GM18909 (cell line): ENCODE data around the gene BRCA1.
A peak's percentile ranks its signal among the peaks of the same experiment; 100 is the strongest.
"Not testable (repeated sequence)": the region's sequence is repeated elsewhere in the genome, so short reads cannot be mapped to it uniquely, and the experiment has no call there.

ENCODE experiments used
- ATAC-seq: cut with Tn5 transposase; IDR thresholded peaks from one replicate; pipeline ENCODE4 v1.9.1; 2021; ENCODE audit warnings: mild to moderate bottlenecking; ENCODE audit not compliant: unreplicated experiment, poor library complexity

The BRCA1 gene

DNA sequence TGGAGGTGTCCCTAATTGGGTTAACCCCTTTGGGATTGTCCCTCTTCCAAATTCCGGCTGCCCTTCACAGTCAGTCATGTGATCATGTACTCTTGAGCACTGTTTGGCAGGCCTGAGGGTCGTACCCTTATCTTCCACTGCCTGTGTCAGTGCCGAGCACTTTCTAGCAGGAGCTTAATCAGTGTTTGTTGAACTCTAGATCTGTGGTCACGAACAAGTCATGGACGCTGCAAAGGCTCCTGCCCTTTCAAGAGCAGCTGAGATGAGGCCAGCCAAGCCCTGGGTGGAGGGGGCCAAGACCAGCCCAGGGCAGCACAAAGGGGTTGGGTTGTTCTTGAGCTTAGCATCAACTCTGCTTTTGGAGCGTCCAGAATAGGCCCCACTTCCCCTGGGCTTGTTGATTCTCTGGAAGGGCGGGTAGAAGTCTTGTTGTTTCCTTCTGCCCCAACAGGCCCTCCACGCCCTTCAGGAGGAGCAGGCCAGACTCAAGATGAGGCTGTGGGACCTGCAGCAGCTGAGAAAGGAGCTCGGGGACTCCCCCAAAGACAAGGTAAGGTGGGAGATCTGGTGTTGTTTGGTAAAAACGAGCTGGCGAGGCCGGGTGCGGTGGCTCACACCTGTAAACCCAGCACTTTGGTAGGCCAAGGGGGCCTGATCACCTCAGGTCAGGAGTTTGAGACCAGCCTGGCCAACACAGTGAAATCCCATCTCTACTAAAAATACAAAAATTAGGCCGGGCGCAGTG is 113.3 kb downstream of the BRCA1 start:
- ATAC-seq = no peak

DNA sequence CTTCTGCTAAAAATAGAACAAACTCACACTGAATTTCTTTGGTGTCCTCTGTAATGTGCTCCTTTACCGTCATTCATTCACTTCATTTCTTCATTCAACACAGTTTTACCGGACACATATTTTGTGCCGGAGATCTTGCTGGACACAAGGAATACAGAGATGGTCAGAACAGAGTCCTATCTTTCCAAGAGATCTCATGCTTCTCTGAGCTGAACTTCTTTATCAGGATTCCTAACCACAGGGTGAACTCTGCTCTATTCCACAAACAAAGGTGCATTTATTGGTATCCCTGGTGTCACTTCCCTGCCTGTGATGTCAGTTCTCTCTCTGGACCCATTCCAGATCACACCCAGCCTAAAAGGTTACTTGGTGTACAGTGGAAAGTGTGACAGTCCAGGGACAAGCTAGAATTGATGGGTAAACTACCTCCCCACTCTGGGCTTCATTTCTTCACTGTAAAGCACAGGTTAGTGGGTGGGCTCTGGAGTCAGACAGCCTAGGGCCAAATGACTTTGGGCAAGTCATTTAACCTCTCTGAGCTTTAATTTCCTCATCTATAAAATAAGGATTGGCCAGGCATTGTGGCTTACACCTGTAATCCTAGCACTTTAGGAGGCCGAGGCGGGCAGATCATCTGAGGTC is 114.4 kb downstream of the BRCA1 start:
- ATAC-seq = no peak

DNA sequence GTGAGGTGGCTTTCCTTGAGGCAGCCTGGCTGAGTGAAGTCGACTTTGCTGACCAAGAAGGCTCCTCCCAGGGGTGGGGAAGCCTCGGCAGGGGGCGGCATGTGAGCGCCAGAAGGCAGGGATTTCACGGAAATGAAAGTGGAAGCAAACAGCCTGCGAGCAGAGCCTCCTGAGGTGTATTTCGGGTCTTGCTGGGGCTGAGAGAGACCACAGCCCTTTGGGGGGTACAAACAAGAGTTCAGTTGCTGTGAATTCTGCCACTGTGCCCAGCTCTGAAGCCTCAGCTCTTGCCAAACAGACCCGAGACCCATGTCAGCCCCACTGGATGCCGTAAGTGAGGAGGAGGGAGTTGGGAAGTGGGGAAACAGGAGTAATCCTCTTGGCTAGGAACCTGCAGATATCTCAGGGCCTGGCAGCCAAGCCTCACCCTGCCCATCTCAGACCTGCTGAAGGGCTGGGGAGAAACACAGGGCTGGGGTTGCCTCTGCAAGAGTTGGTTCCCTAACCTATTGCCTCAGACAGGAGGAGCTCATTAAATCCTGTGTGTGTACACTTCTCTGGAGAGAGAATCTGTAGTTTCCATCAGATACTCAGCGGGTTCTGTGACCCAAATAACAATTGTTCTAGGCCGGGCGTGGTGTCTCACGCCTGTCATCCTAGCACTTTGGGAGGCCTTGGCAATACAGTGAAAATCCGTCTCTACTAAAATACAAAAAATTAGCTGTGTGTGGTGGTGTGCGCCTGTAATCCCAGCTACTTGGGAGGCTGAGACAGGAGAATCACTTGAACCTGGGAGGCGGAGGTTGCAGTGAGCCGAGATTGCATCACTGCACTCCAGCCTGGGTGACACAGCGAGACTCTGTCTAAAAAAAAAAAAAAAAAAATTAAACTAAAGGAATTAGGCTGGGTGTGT is 118.3 kb downstream of the BRCA1 start, which contains the start of gene IFI35:
IFI35 (plus strand) TSS at position 146 of the 913 bp plus-strand sequence; CDS start at position 310, 164 bp downstream.
- peak; percentile 81 for ATAC-seq

DNA sequence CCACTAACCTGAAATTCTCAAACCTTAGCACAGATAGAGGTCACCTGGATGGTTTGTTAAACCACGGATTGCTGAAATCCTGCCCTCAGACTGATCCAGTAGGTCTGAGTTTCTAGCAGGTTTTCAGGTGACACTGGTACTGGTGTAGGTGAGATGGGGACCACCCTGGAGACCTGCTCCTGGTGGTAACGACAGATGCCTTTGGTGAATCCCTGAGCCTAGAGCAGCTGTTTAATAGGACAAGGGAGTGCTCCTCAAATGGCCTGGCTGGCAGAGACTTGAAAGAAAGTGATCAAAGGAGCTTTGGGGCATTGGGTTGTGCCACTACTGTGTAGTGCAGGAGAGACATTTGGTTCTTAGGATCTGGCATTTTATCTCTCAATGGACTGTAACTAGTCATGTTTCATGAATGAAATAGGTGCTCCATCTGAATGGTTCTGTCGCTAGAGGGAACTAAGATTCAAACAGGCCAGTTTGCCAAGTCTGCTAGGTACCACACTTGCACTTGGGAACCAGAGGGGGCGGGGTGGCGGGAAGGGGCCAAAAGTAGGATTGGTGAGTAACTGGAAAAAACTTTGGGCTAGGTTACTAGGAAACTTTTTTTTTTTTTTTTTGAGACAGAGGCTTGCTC is 121.5 kb downstream of the BRCA1 start:
- ATAC-seq = no peak

DNA sequence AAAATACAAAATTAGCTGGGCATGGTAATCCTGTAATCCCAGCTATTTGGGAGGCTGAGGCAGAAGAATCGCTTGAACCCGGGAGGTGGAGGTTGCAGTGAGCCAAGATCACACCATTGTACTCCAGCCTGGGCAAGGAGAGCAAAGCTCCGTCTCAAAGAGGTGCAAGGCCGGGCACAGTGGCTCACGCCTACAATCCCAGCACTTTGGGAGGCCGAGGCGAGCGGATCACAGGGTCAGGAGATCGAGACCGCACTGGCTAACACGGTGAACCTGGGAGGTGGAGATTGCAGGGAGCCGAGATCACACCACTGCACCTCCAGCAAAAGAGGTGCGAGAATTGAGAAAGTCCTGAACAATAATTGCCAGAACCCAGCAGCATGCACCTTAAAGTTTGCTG is 124.3 kb downstream of the BRCA1 start:
- ATAC-seq = not testable (repeated sequence)

DNA sequence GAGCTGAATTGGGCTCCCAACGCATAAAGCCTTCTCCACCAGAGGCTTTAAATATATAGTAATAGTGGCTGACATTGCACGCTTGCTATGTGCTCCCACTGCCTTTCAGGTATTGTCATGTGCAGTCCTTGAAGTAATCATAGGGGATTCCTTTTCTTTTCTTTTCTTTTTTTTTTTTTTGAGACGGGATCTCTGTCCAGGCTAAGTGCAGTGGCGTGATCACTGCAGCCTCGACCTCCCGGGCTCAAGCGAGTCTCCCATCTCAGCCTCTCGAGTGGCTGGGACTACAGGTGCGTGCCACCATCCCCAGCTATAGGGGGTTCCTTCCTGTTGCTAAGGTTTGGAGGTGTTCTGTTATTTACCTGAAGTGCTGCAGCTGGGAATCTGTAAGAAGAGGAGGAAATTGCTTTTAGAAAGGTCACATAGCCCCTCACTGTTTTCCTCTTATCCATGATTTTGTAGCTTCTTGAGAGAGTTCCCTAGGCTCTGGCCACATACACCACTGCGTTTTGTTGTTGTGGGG is 126.1 kb downstream of the BRCA1 start:
- ATAC-seq = no peak

DNA sequence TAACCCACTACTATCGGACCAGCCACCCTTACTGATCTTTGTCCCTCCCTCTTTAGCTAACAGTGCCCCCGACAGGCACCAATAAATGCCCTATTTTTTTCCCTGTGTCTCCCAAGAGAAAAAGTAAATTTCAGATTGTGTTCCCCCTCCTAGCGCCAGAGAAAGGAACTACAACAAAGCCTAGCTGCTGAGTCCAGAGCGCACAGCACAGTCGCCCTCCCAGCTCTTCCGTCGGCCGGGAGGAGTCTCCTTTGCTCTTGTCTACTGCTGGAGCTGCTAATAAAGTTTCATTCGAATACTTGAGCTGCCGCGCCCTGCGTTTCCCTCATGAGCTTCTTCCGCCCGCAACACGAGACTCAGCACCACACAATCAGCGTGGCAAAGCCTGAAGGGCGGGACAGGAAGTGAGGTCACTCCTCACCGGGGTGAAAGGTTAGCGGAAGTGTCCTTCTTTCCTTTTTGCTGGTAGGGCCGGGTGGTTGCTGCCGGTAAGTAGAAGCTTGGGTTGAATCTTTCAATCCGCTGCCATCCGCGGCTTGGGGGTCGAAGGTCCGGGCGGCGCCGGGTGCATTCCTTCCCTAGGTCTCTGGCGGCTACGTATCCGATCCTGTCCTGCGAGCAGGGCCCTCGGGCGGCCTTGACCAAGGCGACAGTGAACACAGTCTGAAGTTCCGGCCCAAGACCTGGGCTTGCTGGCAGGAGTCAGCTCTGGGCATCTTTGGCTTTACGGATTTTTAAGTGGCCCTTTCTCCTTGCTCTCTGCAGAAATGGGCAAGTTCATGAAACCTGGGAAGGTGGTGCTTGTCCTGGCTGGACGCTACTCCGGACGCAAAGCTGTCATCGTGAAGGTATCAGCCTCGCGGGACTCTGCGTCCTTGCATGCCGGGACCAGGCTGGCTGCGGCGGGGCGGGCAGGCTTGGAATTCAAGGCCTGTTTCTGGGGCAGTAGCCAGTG is 126.9 kb downstream of the BRCA1 start, which contains the start of gene RPL27:
RPL27 (plus strand) TSS at position 436 of the 955 bp plus-strand sequence; CDS start at position 768, 332 bp downstream.
- ATAC-seq = peak; percentile 91

DNA sequence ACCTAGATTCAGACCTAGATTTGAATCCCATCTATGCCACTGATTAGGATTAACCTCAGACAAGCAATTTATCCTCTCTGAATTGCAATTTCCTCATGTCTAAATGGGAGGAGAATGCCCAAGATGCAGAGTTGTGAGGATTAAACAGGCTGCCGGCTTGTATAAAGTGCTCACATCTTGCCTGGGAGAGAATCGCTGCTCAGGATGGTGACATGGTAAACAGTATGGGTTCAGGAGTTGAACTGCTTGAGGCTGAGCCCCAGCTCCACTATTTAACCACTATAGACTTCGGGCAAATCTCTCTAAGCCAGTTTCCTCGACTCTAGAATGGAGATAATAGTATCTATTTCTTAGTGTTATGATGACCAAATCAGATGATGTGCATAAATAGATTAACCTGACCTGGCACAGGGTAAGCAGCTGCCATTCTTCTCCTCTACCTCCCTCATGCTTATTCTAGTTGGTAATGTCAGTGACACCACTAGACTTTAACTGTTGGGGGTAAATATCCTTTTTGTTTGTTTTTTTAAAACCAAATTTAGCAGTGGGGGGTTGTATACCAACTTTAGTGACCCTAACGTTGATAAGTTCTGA is 127.7 kb downstream of the BRCA1 start:
- no peak for ATAC-seq
